CD4-positive, alpha-beta T cell treated with Interleukin-6 for 4 hours (primary cell): ENCODE results near the gene VWA2.

Source experiments
- DNase-seq: peaks from one replicate; pipeline ENCODE4 v3.0.0-alpha.2; 2020; ENCODE audit warnings: mixed read lengths

VWA2 gene

GRCh38 chr10:114246679-114247305 is 7.7 kb downstream of the VWA2 start:
- DNase-seq, result no peak

- DNase-seq, result no peak
Measured at GRCh38 chr10:114250236-114250635, 11.2 kb downstream of the VWA2 start.

GRCh38 chr10:114250716-114251115 is 11.7 kb downstream of the VWA2 start:
- no peak for DNase-seq

- no peak for DNase-seq
Measured at GRCh38 chr10:114252092-114252491, 13.0 kb downstream of the VWA2 start.

- DNase-seq, result no peak
Measured at GRCh38 chr10:114252883-114253282, 13.8 kb downstream of the VWA2 start.

GRCh38 chr10:114255227-114255626 is 16.2 kb downstream of the VWA2 start:
- no peak for DNase-seq

- no peak for DNase-seq
Measured at GRCh38 chr10:114256008-114256765, 17.1 kb downstream of the VWA2 start.

- DNase-seq, result no peak
Measured at GRCh38 chr10:114256822-114257221, 17.8 kb downstream of the VWA2 start.

- no peak for DNase-seq
Measured at GRCh38 chr10:114257498-114257897, 18.4 kb downstream of the VWA2 start.

- DNase-seq, result no peak
Measured at GRCh38 chr10:114258274-114258840, 19.3 kb downstream of the VWA2 start.

GRCh38 chr10:114259824-114260223 is 20.8 kb downstream of the VWA2 start:
- no peak for DNase-seq

- no peak for DNase-seq
Measured at GRCh38 chr10:114260366-114260765, 21.3 kb downstream of the VWA2 start.

GRCh38 chr10:114261076-114261475 is 22.0 kb downstream of the VWA2 start:
- DNase-seq, result no peak

- DNase-seq, result no peak
Measured at GRCh38 chr10:114262496-114262895, 23.4 kb downstream of the VWA2 start.

GRCh38 chr10:114265392-114266053 is 26.5 kb downstream of the VWA2 start:
- DNase-seq, result no peak

GRCh38 chr10:114266521-114266920 is 27.5 kb downstream of the VWA2 start:
- no peak for DNase-seq

- no peak for DNase-seq
Measured at GRCh38 chr10:114271075-114271778, 32.2 kb downstream of the VWA2 start.

- DNase-seq, result no peak
Measured at GRCh38 chr10:114271779-114272167, 32.7 kb downstream of the VWA2 start.

- DNase-seq, result no peak
Measured at GRCh38 chr10:114272696-114273095, 33.6 kb downstream of the VWA2 start.

GRCh38 chr10:114273910-114274309 is 34.9 kb downstream of the VWA2 start:
- DNase-seq, result no peak

GRCh38 chr10:114274616-114275453 is 35.8 kb downstream of the VWA2 start:
- no peak for DNase-seq

- no peak for DNase-seq
Measured at GRCh38 chr10:114276066-114276465, 37.0 kb downstream of the VWA2 start.
